GM12864 (cell line): ENCODE results near the gene TLR8.
"Not testable (repeated sequence)": the region's sequence is repeated elsewhere in the genome, so short reads cannot be mapped to it uniquely, and the experiment has no call there.

Experiments used
- DNase-seq: peaks from one replicate; pipeline ENCODE4 v3.0.0-alpha.2; 2011; ENCODE audit warnings: low read depth
- H3K4me3 ChIP-seq: 2 replicates; pipeline ENCODE4 v1.5.1; 2011; ENCODE audit warnings: mild to moderate bottlenecking, low read depth, low read length, control low read depth
- CTCF ChIP-seq: IDR thresholded peaks from 2 replicates; pipeline ENCODE4 v1.5.1; 2011; ENCODE audit warnings: low read depth, mild to moderate bottlenecking, moderate library complexity, low read length, control low read depth, inconsistent platforms; ENCODE audit errors: missing control alignments

The TLR8 gene

DNA sequence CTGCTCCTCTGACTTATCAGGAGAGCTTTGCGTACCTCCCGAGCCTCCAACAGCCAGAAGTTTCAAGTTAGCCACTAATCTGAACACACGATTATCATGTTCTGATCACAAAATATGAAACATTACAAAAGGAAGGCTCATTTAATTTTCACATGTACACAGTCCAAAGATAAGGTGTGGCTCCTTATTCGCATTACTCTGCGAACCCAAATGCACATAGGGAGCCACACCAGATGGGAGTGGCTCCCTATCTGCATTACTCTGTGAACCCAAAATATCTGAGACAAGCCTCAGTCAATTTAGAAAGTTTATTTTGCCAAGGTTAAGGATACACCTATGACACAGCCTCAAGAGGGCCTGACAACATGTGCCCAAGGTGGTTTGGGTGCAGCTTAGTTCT is 28.4 kb downstream of the TLR8 start:
- H3K4me3 ChIP-seq, result no peak overlapping the region
- no peak for DNase-seq
- no peak for TF ChIP-seq CTCF

DNA sequence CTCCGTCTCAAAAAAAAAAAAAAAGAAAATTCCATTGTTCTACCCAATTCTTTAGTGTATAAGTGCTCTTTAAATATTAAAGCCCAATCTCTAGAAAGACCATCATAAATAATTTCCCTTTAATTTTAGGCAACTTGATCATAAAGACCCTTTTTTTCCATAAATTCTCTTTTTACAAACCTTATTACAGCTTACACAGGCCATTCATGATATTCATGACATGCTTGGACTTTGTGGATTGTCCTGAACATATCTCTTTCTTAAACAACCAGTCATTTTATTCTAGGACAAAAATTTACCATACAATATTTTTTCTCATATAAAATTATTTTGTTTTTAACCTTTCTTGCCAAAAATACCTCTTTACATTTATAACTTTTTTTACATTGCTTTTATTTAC is 30.5 kb downstream of the TLR8 start:
- no peak for DNase-seq
- no peak for TF ChIP-seq CTCF
- H3K4me3 ChIP-seq, result no peak overlapping the region

- not testable (repeated sequence) for DNase-seq, H3K4me3 ChIP-seq
These were observed 34.1 kb downstream of the TLR8 start for GRCh38 chrX:12940471-12940870.

DNA sequence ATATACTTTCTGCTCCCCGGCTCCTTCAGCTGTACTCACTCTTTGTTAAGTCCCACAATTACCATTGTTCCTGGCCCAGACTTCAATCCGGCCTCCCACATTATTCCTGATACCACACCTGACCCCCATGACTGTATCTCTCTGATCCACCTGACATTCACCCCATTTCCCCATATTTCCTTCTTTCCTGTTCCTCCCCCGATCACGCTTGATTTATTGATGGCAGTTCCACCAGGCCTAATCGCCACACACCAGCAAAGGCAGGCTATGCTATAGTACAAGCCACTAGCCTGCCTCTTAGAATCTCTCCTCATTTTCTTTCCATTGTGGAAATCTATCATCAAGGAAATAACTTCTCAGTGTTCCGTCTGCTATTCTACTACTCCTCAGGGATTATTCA is 37.2 kb downstream of the TLR8 start:
- H3K4me3 ChIP-seq, DNase-seq: not testable (repeated sequence)

DNA sequence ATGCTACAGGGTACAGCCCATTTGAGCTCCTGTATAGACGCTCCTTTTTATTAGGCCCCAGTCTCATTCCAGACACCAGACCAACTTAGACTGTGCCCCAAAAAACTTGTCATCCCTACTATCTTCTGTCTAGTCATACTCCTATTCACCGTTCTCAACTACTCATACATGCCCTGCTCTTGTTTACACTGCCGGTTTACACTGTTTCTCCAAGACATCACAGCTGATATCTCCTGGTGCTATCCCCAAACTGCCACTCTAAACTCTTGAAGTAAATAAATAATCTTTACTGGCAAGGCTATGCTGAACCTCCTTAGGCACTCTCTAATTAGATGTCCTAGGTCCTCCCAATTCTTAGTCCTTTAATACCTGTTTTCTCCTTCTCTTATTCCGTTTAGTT is 38.0 kb downstream of the TLR8 start:
- not testable (repeated sequence) for H3K4me3 ChIP-seq, DNase-seq

DNA sequence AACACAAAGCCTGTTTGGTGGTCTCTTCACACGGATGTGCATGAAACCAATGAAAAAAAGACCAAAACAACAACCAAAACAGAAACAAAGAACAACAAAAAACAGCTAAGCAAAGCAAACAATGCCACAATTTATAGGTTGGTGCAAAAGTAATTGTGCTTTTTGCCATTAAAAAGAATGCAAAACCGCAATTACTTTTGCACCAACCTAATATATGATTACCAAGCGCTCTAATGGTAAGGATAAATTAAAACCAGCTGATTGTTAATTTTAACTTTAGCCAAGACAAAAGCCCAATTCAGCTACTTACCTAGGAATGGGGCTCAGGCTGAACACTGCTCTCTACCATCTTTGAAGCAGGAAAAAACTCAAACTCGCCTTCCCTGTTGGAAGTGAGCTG is 39.1 kb downstream of the TLR8 start:
- no peak for TF ChIP-seq CTCF
- H3K4me3 ChIP-seq, result no peak overlapping the region
- no peak for DNase-seq

- no peak for TF ChIP-seq CTCF
- no peak overlapping the region for H3K4me3 ChIP-seq
- no peak for DNase-seq
These were observed 40.0 kb downstream of the TLR8 start for GRCh38 chrX:12946406-12946805.

DNA sequence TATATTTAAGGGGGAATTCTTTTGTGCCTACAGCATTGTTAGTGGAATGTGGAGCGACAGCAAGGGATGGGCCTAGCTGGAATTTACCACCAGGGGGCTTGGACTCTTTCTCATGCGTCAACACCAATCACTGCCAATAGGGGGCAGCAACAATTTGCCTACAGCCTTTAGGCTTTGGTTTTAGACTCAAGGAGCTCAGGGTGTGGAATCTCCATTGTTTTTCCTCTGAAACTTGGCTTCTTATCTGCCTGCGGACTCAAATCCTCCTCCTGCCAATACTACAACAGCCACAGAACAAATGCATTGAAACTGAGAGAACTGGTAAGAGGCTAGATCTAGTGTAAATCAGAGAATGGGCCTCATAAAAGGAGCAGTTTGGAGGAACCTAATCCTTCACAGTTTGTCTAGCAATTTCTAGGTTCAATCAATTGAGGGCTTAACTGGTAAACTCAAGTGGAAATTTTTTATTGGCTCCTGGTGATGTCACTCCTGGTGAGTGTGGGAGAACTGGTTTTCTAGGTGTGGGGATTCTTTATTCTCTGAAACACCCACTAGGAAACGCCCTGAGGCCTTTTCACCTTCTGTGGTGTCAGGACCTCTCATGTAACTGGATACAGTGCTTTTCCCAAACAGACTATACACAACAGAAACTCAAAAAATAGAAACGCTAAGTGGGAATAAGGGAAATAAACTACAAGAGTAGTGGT is 40.6 kb downstream of the TLR8 start:
- peak; percentile 93 for TF ChIP-seq CTCF
- no peak overlapping the region for H3K4me3 ChIP-seq
- DNase-seq, result no peak
